Fibroblast of lung (primary cell): Measurements from ENCODE around the gene RAB18.
A peak's percentile ranks its signal among the peaks of the same experiment; 100 is the strongest.

ENCODE experiments used
- EZH2 ChIP-seq: IDR thresholded peaks from 2 replicates; pipeline ENCODE4 v1.5.1; 2012; ENCODE audit warnings: low read length, control low read depth, mild to moderate bottlenecking; ENCODE audit errors: missing control alignments
- TF ChIP-seq, protein P1 (sequence below), 2 donors: IDR thresholded peaks in 1 of 2; conservative IDR thresholded peaks in 1 of 2; 1 replicate in 1 of 2; 2 replicates in 1 of 2; pipeline ENCODE4 v1.5.1; 2011 to 2012; ENCODE audit warnings: low read length in 2 of 2, control low read depth in 1 of 2, inconsistent platforms in 1 of 2, low read depth in 1 of 2, mild to moderate bottlenecking in 1 of 2

DNA sequence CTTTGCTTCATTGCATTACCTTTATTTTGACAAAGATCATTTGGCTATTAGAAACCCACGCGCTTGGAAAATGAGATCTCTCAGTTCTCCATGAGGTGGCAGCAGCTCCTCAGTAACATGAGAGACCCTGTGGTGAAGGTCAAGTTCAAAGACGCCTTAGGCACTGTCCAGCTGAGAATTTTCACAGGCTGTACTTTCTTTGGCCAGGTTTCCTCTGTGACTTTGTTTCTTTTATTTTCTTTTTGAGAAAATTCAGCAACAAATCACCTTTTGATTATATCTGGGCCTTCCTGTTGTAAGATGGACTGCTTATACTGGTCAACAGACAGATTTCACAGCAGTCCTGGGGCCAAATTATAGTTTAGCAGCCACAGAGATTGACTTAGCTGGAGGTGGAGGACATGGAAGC, 54.5 kb downstream of the RAB18 start:
- no peak for TF ChIP-seq EZH2
- TF ChIP-seq, protein P1, sequence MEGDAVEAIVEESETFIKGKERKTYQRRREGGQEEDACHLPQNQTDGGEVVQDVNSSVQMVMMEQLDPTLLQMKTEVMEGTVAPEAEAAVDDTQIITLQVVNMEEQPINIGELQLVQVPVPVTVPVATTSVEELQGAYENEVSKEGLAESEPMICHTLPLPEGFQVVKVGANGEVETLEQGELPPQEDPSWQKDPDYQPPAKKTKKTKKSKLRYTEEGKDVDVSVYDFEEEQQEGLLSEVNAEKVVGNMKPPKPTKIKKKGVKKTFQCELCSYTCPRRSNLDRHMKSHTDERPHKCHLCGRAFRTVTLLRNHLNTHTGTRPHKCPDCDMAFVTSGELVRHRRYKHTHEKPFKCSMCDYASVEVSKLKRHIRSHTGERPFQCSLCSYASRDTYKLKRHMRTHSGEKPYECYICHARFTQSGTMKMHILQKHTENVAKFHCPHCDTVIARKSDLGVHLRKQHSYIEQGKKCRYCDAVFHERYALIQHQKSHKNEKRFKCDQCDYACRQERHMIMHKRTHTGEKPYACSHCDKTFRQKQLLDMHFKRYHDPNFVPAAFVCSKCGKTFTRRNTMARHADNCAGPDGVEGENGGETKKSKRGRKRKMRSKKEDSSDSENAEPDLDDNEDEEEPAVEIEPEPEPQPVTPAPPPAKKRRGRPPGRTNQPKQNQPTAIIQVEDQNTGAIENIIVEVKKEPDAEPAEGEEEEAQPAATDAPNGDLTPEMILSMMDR (conservative IDR thresholded peaks at IDR 0.05 in 1 of 2, IDR thresholded peaks at IDR 0.05 in 1 of 2; ENCODE audit: low read depth in 1 of 2, low read length in 2 of 2), result peak; percentile 78 to 86
